ENCODE data around the gene RABEP1. TPM values are rescaled to one million over a fixed set of nuclear protein-coding genes. Genes with fewer than 3 reads are reported as not detected.
A peak's percentile ranks its signal among the peaks of the same experiment; 100 is the strongest.

Gene RABEP1
- total RNA-seq, 1 donor from 2014 or later, result 46.1 TPM

GRCh38 chr17:5249615-5250014 is 32.5 kb upstream of the RABEP1 start:
- peak; percentile 82 for TF ChIP-seq CTCF (IDR thresholded peaks at IDR 0.05)
- H3K4me1 Mint-ChIP-seq (ENCODE audit: low read depth), result peaks cover 4% of the 10 kb centered on the region
- H3K36me3 Mint-ChIP-seq (ENCODE audit: low read depth), result no peaks in the 10 kb centered on the region
- DNase-seq (ENCODE audit: low spot score), result no peak
- no peaks in the 10 kb centered on the region for H3K9me3 Mint-ChIP-seq (ENCODE audit: low read depth)
- no peak overlapping the region for H3K27ac Mint-ChIP-seq (ENCODE audit: unreplicated experiment)
- H3K27me3 Mint-ChIP-seq (ENCODE audit: low read depth), result no peaks in the 10 kb centered on the region
- no peak overlapping the region for H3K4me3 Mint-ChIP-seq (ENCODE audit: unreplicated experiment)

- Mint-ChIP-seq H3K9me3 (ENCODE audit: low read depth) (no peaks in the 10 kb centered on the region), H3K4me1 (ENCODE audit: low read depth) (peaks cover 4% of the 10 kb centered on the region), H3K4me3 (ENCODE audit: unreplicated experiment) (no peak overlapping the region), H3K36me3 (ENCODE audit: low read depth) (no peaks in the 10 kb centered on the region), H3K27me3 (ENCODE audit: low read depth) (no peaks in the 10 kb centered on the region), H3K27ac (ENCODE audit: unreplicated experiment) (no peak overlapping the region)
- no peak for DNase-seq (ENCODE audit: low spot score)
- TF ChIP-seq CTCF (IDR thresholded peaks at IDR 0.05), result no peak
Measured at GRCh38 chr17:5254414-5254813, 27.7 kb upstream of the RABEP1 start.

- Mint-ChIP-seq H3K4me1 (ENCODE audit: low read depth) (no peaks in the 10 kb centered on the region), H3K27me3 (ENCODE audit: low read depth) (no peaks in the 10 kb centered on the region), H3K9me3 (ENCODE audit: low read depth) (no peaks in the 10 kb centered on the region), H3K4me3 (ENCODE audit: unreplicated experiment) (no peak overlapping the region), H3K36me3 (ENCODE audit: low read depth) (no peaks in the 10 kb centered on the region), H3K27ac (ENCODE audit: unreplicated experiment) (no peak overlapping the region)
- TF ChIP-seq CTCF (IDR thresholded peaks at IDR 0.05), result no peak
- no peak for DNase-seq (ENCODE audit: low spot score)
Measured at GRCh38 chr17:5254903-5255521, 27.1 kb upstream of the RABEP1 start.

GRCh38 chr17:5257124-5257523 is 25.0 kb upstream of the RABEP1 start:
- no peak for DNase-seq (ENCODE audit: low spot score)
- Mint-ChIP-seq H3K27ac (ENCODE audit: unreplicated experiment) (no peak overlapping the region), H3K4me3 (ENCODE audit: unreplicated experiment) (no peak overlapping the region), H3K36me3 (ENCODE audit: low read depth) (no peaks in the 10 kb centered on the region), H3K4me1 (ENCODE audit: low read depth) (no peaks in the 10 kb centered on the region), H3K27me3 (ENCODE audit: low read depth) (no peaks in the 10 kb centered on the region), H3K9me3 (ENCODE audit: low read depth) (no peaks in the 10 kb centered on the region)
- TF ChIP-seq CTCF (IDR thresholded peaks at IDR 0.05), result no peak

- no peaks in the 10 kb centered on the region for H3K36me3 Mint-ChIP-seq (ENCODE audit: low read depth)
- TF ChIP-seq CTCF (IDR thresholded peaks at IDR 0.05), result no peak
- no peak for DNase-seq (ENCODE audit: low spot score)
- H3K9me3 Mint-ChIP-seq (ENCODE audit: low read depth), result no peaks in the 10 kb centered on the region
- no peak overlapping the region for H3K27ac Mint-ChIP-seq (ENCODE audit: unreplicated experiment)
- no peak overlapping the region for H3K4me3 Mint-ChIP-seq (ENCODE audit: unreplicated experiment)
- H3K27me3 Mint-ChIP-seq (ENCODE audit: low read depth), result no peaks in the 10 kb centered on the region
- no peaks in the 10 kb centered on the region for H3K4me1 Mint-ChIP-seq (ENCODE audit: low read depth)
Measured at GRCh38 chr17:5260542-5260941, 21.5 kb upstream of the RABEP1 start.

All from chondrocyte (in vitro differentiated cells).